H9 (cell line): ENCODE measurements around the gene CERS1. TPM values are rescaled to one million over a fixed set of nuclear protein-coding genes. Genes with fewer than 3 reads are reported as not detected.

ENCODE experiments used
- DNase-seq: peaks from one replicate; pipeline ENCODE4 v3.0.0-alpha.2; 2017
- H2AFZ ChIP-seq: one replicate; pipeline ENCODE4 v1.6.1; 2013; ENCODE audit warnings: mild to moderate bottlenecking, low read length, control low read depth, moderate library complexity
- H2AK5ac ChIP-seq: 2 replicates; pipeline ENCODE4 v1.6.1; 2013; ENCODE audit warnings: low read length, control low read depth, mixed read lengths; ENCODE audit not compliant: insufficient read length
- H2BK120ac ChIP-seq: one replicate; pipeline ENCODE4 v1.6.1; 2013; ENCODE audit warnings: low read depth, mild to moderate bottlenecking, low read length, control low read depth, inconsistent platforms; ENCODE audit not compliant: poor library complexity, severe bottlenecking
- H2BK12ac ChIP-seq: 2 replicates; pipeline ENCODE4 v1.6.1; 2013; ENCODE audit warnings: low read length, control low read depth, mixed read lengths, low read depth; ENCODE audit not compliant: insufficient read length
- H2BK15ac ChIP-seq: 2 replicates; pipeline ENCODE4 v1.6.1; 2013; ENCODE audit warnings: low read depth, low read length, control low read depth
- H2BK20ac ChIP-seq: one replicate; pipeline ENCODE4 v1.6.1; 2013; ENCODE audit warnings: low read depth, mild to moderate bottlenecking, low read length, control low read depth, inconsistent platforms; ENCODE audit not compliant: poor library complexity, severe bottlenecking
- H2BK5ac ChIP-seq: 2 replicates; pipeline ENCODE4 v1.6.1; 2013; ENCODE audit warnings: low read length, control low read depth, mixed read lengths; ENCODE audit not compliant: insufficient read length
- H3K14ac ChIP-seq: 2 replicates; pipeline ENCODE4 v1.6.1; 2013; ENCODE audit warnings: low read length, control low read depth; ENCODE audit not compliant: insufficient read depth
- H3K18ac ChIP-seq: 2 replicates; pipeline ENCODE4 v1.6.1; 2013; ENCODE audit warnings: low read depth, mild to moderate bottlenecking, mixed read lengths, low read length, control low read depth; ENCODE audit not compliant: insufficient read length
- H3K23ac ChIP-seq: 2 replicates; pipeline ENCODE4 v1.6.1; 2013; ENCODE audit warnings: low read length, control low read depth, mixed read lengths, low read depth; ENCODE audit not compliant: insufficient read length
- H3K23me2 ChIP-seq: 2 replicates; pipeline ENCODE4 v1.6.1; 2013; ENCODE audit warnings: low read depth, mild to moderate bottlenecking, mixed read lengths, low read length, control low read depth; ENCODE audit not compliant: insufficient read length, poor library complexity, severe bottlenecking
- H3K27ac ChIP-seq: 2 replicates; pipeline ENCODE4 v1.5.1; 2013; ENCODE audit warnings: low read length, control low read depth, mixed read lengths, low read depth; ENCODE audit not compliant: insufficient read length
- H3K27me3 ChIP-seq: 2 replicates; pipeline ENCODE4 v1.6.1; 2013; ENCODE audit warnings: low read length, control low read depth, inconsistent platforms; ENCODE audit not compliant: insufficient read depth
- H3K4ac ChIP-seq: 2 replicates; pipeline ENCODE4 v1.6.1; 2013; ENCODE audit warnings: low read depth, mild to moderate bottlenecking, control low read depth, inconsistent platforms, low read length, moderate library complexity
- H3K4me1 ChIP-seq: 2 replicates; pipeline ENCODE4 v1.6.1; 2013; ENCODE audit warnings: low read length, control low read depth, inconsistent platforms; ENCODE audit not compliant: insufficient read depth
- H3K4me2 ChIP-seq: 2 replicates; pipeline ENCODE4 v1.6.1; 2013; ENCODE audit warnings: low read length, control low read depth, mixed read lengths; ENCODE audit not compliant: insufficient read length, insufficient read depth
- H3K56ac ChIP-seq: 2 replicates; pipeline ENCODE4 v1.6.1; 2013; ENCODE audit warnings: low read depth, mild to moderate bottlenecking, mixed read lengths, low read length, control low read depth; ENCODE audit not compliant: insufficient read length
- H3K79me1 ChIP-seq: 2 replicates; pipeline ENCODE4 v1.6.1; 2013; ENCODE audit warnings: low read depth, mild to moderate bottlenecking, moderate library complexity, low read length, control low read depth, inconsistent platforms; ENCODE audit not compliant: insufficient read depth, poor library complexity, severe bottlenecking
- H3K79me2 ChIP-seq: 2 replicates; pipeline ENCODE4 v1.6.1; 2013; ENCODE audit warnings: low read length, control low read depth, inconsistent platforms; ENCODE audit not compliant: insufficient read depth
- H3K9ac ChIP-seq: 2 replicates; pipeline ENCODE4 v1.6.1; 2013; ENCODE audit warnings: low read length, control low read depth, mixed read lengths; ENCODE audit not compliant: insufficient read length; ENCODE audit errors: extremely low read depth
- H3K9me3 ChIP-seq: one replicate; pipeline ENCODE4 v1.6.1; 2013; ENCODE audit warnings: low read depth, low read length, inconsistent platforms; ENCODE audit not compliant: control insufficient read depth
- H3T11ph ChIP-seq: one replicate; pipeline ENCODE4 v1.6.1; 2013; ENCODE audit warnings: mild to moderate bottlenecking, low read length, control low read depth, inconsistent platforms
- H4K20me1 ChIP-seq: one replicate; pipeline ENCODE4 v1.6.1; 2013; ENCODE audit not compliant: control insufficient read depth, insufficient read length, insufficient read depth
- H4K5ac ChIP-seq: 2 replicates; pipeline ENCODE4 v1.6.1; 2013; ENCODE audit warnings: low read depth, mild to moderate bottlenecking, mixed read lengths, low read length, control low read depth; ENCODE audit not compliant: insufficient read length
- H4K8ac ChIP-seq: replicated peaks from 2 replicates; pipeline ENCODE4 v1.6.1; 2013; ENCODE audit warnings: low read length, control low read depth, mixed read lengths, low read depth; ENCODE audit not compliant: insufficient read length
- H4K91ac ChIP-seq: 2 replicates; pipeline ENCODE4 v1.6.1; 2013; ENCODE audit warnings: low read depth, mild to moderate bottlenecking, moderate library complexity, mixed read lengths, low read length, control low read depth; ENCODE audit not compliant: insufficient read length
- H3K27ac Mint-ChIP-seq, 3 experiments: 2 replicates in 2 of 3; 3 replicates in 1 of 3; pipeline ENCODE4 v1.8.0; 2020 to 2021; ENCODE audit warnings: mixed read lengths in 3 of 3, mild to moderate bottlenecking in 1 of 3, moderate library complexity in 1 of 3
- H3K27me3 Mint-ChIP-seq: 2 replicates; pipeline ENCODE4 v1.8.0; 2021; ENCODE audit warnings: low read depth, mild to moderate bottlenecking, moderate library complexity, mixed read lengths
- H3K36me3 Mint-ChIP-seq, 3 experiments: 2 replicates in 2 of 3; 3 replicates in 1 of 3; pipeline ENCODE4 v1.8.0; 2020 to 2021; ENCODE audit warnings: low read depth in 3 of 3, mixed read lengths in 3 of 3; ENCODE audit not compliant: insufficient read depth in 1 of 3
- H3K4me1 Mint-ChIP-seq, 2 experiments: 2 replicates each; pipeline ENCODE4 v1.8.0; 2020; ENCODE audit warnings: mixed read lengths in 2 of 2
- H3K4me3 Mint-ChIP-seq, 2 experiments: 2 replicates in 1 of 2; 3 replicates in 1 of 2; pipeline ENCODE4 v1.8.0; 2020 to 2021; ENCODE audit warnings: mild to moderate bottlenecking in 2 of 2, mixed read lengths in 2 of 2, moderate library complexity in 1 of 2
- H3K9me3 Mint-ChIP-seq, 2 experiments: 2 replicates in 1 of 2; 3 replicates in 1 of 2; pipeline ENCODE4 v1.8.0; 2020; ENCODE audit warnings: mild to moderate bottlenecking in 2 of 2, mixed read lengths in 2 of 2, moderate library complexity in 1 of 2
- WGBS: extraction: QIAGEN DNeasy Blood & Tissue Kit; methylation state at CpG from one replicate; pipeline ENCODE4 v1.1.7; 2013; ENCODE audit warnings: missing lambda C conversion rate, low lambda C conversion rate, mixed read lengths; ENCODE audit not compliant: insufficient read length; ENCODE audit errors: extremely low coverage; 5-methylcytosine and 5-hydroxymethylcytosine counted together
- total RNA-seq: library from RNA; stranded (reverse); gene quantifications from 2 replicates; pipeline ENCODE4 v1.2.1, GENCODE V29; 2021
- TF ChIP-seq, protein P1 (sequence below): fragments of 200-600 bp; sonication (generic); conservative IDR thresholded peaks from 3 replicates; pipeline ENCODE4 v1.8.0; 2021; ENCODE audit warnings: antibody characterized with exemption, mild to moderate bottlenecking

Gene CERS1
- total RNA-seq, 1 experiment from 2014 or later = 19.3 TPM

DNA sequence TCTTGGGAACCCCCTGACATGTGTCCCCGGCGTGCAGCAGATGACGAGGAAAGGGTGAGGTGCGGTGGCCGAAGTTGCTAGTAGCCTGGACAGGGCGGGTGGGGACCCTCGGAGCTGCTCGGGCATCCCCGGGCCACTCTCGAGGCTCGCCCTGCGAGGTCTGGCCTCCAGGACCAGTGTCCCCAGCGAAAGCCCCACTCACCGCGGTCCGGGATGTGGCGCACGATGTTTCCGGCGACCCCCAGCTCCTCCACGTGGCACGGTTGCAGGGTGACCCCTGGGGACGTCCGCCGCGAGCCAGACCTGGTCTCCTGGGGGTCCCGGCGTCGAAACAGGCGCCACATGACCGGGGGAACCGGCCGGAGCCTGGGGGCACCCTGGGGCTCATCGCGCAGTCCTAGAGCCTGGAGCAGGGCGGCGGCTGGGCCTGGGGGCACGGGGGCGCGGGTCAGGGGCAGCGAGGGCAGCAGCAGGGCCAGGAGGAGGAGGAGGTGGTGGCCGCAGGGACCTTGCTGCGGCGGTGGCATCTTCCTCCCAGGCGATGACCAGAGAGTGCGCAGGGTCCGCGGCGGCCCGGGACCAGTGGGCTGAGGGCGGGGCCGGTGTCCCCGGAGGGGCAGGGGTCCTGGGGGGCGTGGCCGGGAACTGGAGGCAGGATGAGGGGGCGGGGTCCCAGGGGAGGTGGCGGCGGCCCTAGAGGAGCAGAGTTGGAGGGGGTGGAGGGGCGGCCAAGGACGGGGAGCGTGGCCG, 26.0 kb downstream of the CERS1 start:
- no peak overlapping the region for H3K56ac ChIP-seq
- no peak overlapping the region for H2BK120ac ChIP-seq
- no peak overlapping the region for H3K9ac ChIP-seq
- WGBS = no CpG with 5 or more reads among the region's 62 CpGs
- no peaks in the 10 kb centered on the region for H3K9me3 ChIP-seq
- no peak overlapping the region for H3K4me2 ChIP-seq
- DNase-seq = peak; percentile 82
- no peak overlapping the region for H3K23ac ChIP-seq
- H3K36me3 Mint-ChIP-seq = peaks cover 11 to 44% (median 36%) of the 10 kb centered on the region in 3 experiments; a peak in 6 of 7 replicates
- H4K91ac ChIP-seq = no peak overlapping the region
- no peak overlapping the region for H3K18ac ChIP-seq
- H3K9me3 Mint-ChIP-seq = no peaks in the 10 kb centered on the region
- H3K4me1 Mint-ChIP-seq = peaks cover 0 to 13% of the 10 kb centered on the region in 2 experiments; a peak in 2 of 4 replicates
- no peak overlapping the region for H2BK15ac ChIP-seq
- H2BK20ac ChIP-seq = no peak overlapping the region
- no peak overlapping the region for H2AK5ac ChIP-seq
- no peak overlapping the region for H2BK12ac ChIP-seq
- no peaks in the 10 kb centered on the region for H3K23me2 ChIP-seq
- TF ChIP-seq, protein P1, sequence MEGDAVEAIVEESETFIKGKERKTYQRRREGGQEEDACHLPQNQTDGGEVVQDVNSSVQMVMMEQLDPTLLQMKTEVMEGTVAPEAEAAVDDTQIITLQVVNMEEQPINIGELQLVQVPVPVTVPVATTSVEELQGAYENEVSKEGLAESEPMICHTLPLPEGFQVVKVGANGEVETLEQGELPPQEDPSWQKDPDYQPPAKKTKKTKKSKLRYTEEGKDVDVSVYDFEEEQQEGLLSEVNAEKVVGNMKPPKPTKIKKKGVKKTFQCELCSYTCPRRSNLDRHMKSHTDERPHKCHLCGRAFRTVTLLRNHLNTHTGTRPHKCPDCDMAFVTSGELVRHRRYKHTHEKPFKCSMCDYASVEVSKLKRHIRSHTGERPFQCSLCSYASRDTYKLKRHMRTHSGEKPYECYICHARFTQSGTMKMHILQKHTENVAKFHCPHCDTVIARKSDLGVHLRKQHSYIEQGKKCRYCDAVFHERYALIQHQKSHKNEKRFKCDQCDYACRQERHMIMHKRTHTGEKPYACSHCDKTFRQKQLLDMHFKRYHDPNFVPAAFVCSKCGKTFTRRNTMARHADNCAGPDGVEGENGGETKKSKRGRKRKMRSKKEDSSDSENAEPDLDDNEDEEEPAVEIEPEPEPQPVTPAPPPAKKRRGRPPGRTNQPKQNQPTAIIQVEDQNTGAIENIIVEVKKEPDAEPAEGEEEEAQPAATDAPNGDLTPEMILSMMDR = no peak
- H4K8ac ChIP-seq = no peak overlapping the region
- H3K79me2 ChIP-seq = no peaks in the 10 kb centered on the region
- no peak overlapping the region for H3K4me3 Mint-ChIP-seq
- H4K20me1 ChIP-seq = no peaks in the 10 kb centered on the region
- H2AFZ ChIP-seq = no peak overlapping the region
- H4K5ac ChIP-seq = no peak overlapping the region
- no peak overlapping the region for H2BK5ac ChIP-seq
- no peaks in the 10 kb centered on the region for H3K27me3 ChIP-seq
- no peaks in the 10 kb centered on the region for H3K4me1 ChIP-seq
- no peaks in the 10 kb centered on the region for H3K27me3 Mint-ChIP-seq
- no peak overlapping the region for H3K27ac Mint-ChIP-seq
- H3K79me1 ChIP-seq = no peaks in the 10 kb centered on the region
- H3K14ac ChIP-seq = no peak overlapping the region
- H3K27ac ChIP-seq = no peak overlapping the region
- no peak overlapping the region for H3K4ac ChIP-seq
- no peak overlapping the region for H3T11ph ChIP-seq
